HG03378 (cell line): ENCODE data around the gene DHX8.
A peak's percentile ranks its signal among the peaks of the same experiment; 100 is the strongest.
"Not testable (repeated sequence)": the region's sequence is repeated elsewhere in the genome, so short reads cannot be mapped to it uniquely, and the experiment has no call there.

Experiments used
- ATAC-seq: cut with Tn5 transposase; IDR thresholded peaks from one replicate; pipeline ENCODE4 v1.9.1; 2021; ENCODE audit warnings: mild to moderate bottlenecking, moderate library complexity; ENCODE audit not compliant: unreplicated experiment

DHX8 gene

GRCh38 chr17:43461185-43461584 is 22.6 kb upstream of the DHX8 start:
- no peak for ATAC-seq

- not testable (repeated sequence) for ATAC-seq
These were observed 21.2 kb upstream of the DHX8 start for GRCh38 chr17:43462569-43462968.

GRCh38 chr17:43463241-43463640 is 20.5 kb upstream of the DHX8 start:
- ATAC-seq, result no peak

GRCh38 chr17:43464046-43464445 is 19.7 kb upstream of the DHX8 start:
- ATAC-seq, result no peak

- ATAC-seq, result no peak
These were observed 18.7 kb upstream of the DHX8 start for GRCh38 chr17:43465049-43465448.

GRCh38 chr17:43467981-43468581 is 15.7 kb upstream of the DHX8 start:
- ATAC-seq, result no peak

GRCh38 chr17:43468691-43469139 is 15.1 kb upstream of the DHX8 start:
- no peak for ATAC-seq

- no peak for ATAC-seq
These were observed 14.6 kb upstream of the DHX8 start for GRCh38 chr17:43469145-43469544.

GRCh38 chr17:43471585-43472160 is 12.1 kb upstream of the DHX8 start:
- no peak for ATAC-seq

GRCh38 chr17:43475494-43476089 is 8.2 kb upstream of the DHX8 start:
- no peak for ATAC-seq

- not testable (repeated sequence) for ATAC-seq
These were observed 7.5 kb upstream of the DHX8 start for GRCh38 chr17:43476306-43476705.

- ATAC-seq, result no peak
These were observed 5.7 kb upstream of the DHX8 start for GRCh38 chr17:43477832-43478634.

GRCh38 chr17:43479948-43480347 is 3.8 kb upstream of the DHX8 start:
- ATAC-seq, result no peak

- ATAC-seq, result no peak
These were observed 1.4 kb upstream of the DHX8 start for GRCh38 chr17:43482103-43483012.

- ATAC-seq, result no peak
These were observed 6.8 kb downstream of the DHX8 start for GRCh38 chr17:43490621-43491020.

- ATAC-seq, result not testable (repeated sequence)
These were observed 25.7 kb downstream of the DHX8 start for GRCh38 chr17:43509440-43509839.

- not testable (repeated sequence) for ATAC-seq
These were observed 27.4 kb downstream of the DHX8 start for GRCh38 chr17:43511199-43511598.

GRCh38 chr17:43515656-43516055 is 31.9 kb downstream of the DHX8 start:
- ATAC-seq, result no peak

GRCh38 chr17:43517161-43517560 is 33.4 kb downstream of the DHX8 start:
- ATAC-seq, result peak; percentile 16

- peak; percentile 62 for ATAC-seq
These were observed 34.0 kb downstream of the DHX8 start for GRCh38 chr17:43517615-43518386.
